Adrenal gland (tissue), 12 donors: Measurements from ENCODE around the gene CHSY3. TPM values are rescaled to one million over a fixed set of nuclear protein-coding genes. Genes with fewer than 3 reads are reported as not detected.
"Not testable (repeated sequence)": the region's sequence is repeated elsewhere in the genome, so short reads cannot be mapped to it uniquely, and the experiment has no call there.

Experiments
- DNase-seq, 7 donors: peaks; one replicate each; pipeline ENCODE4 v3.0.0-alpha.2; 2019 to 2020
- H3K27ac ChIP-seq, 5 donors: fragments of 200-600 bp; sonication (generic) in 4 of 5; 1 replicate in 3 of 5; 2 replicates in 2 of 5; pipeline versions ENCODE4 v1.5.1 to v1.8.0; 2016 to 2020; ENCODE audit warnings: mild to moderate bottlenecking in 1 of 5
- H3K27me3 ChIP-seq: fragments of 200-600 bp; 2 replicates; pipeline ENCODE4 v1.8.0; 2021
- H3K36me3 ChIP-seq, 2 donors: fragments of 200-600 bp; replicated peaks in 1 of 2; 1 replicate in 1 of 2; 2 replicates in 1 of 2; pipeline versions ENCODE4 v1.5.1 to v1.8.0; 2018 to 2022
- H3K4me1 ChIP-seq, 2 donors: fragments of 200-600 bp; replicated peaks in 1 of 2; 1 replicate in 1 of 2; 2 replicates in 1 of 2; pipeline versions ENCODE4 v1.5.1 to v1.8.0; 2018 to 2021
- H3K4me3 ChIP-seq, 4 donors: fragments of 200-600 bp; sonication (generic) in 3 of 4; one replicate each; pipeline ENCODE4 v1.5.1; 2016 to 2018
- H3K9me3 ChIP-seq, 3 donors: fragments of 200-600 bp; sonication (generic) in 1 of 3; replicated peaks in 1 of 3; 1 replicate in 2 of 3; 2 replicates in 1 of 3; pipeline versions ENCODE4 v1.5.1 to v1.8.0; 2016 to 2021
- POLR2A ChIP-seq, 2 donors: fragments of 450-650 bp; IDR thresholded peaks; one replicate each; pipeline ENCODE4 v1.6.1; 2017; ENCODE audit warnings: antibody characterized with exemption in 2 of 2, mild to moderate bottlenecking in 2 of 2, moderate library complexity in 1 of 2
- WGBS, 4 donors: extraction: QIAGEN DNeasy Blood & Tissue Kit in 2 of 4; methylation state at CpG; one replicate each; pipeline versions ENCODE4 v1.1.5 to v1.1.7; 2013 to 2017; 5-methylcytosine and 5-hydroxymethylcytosine counted together
- intact Hi-C, 2 donors: fragments of 100-400 bp; cut with DNase I; formaldehyde crosslinking; loops; one replicate each; pipeline versions ENCODE4 v1.14.1 to v1.15.0; 2022 to 2023
- polyA plus RNA-seq, 3 donors: library from polyadenylated mRNA; stranded (reverse); fragments of 200-250 nt in 2 of 3; fragments of 350-450 nt in 1 of 3; fragmentation: Illumina TruSeq in 1 of 3; extraction: RNeasy Lipid Tissue Mini Kit (QIAGEN cat#74804) in 1 of 3; gene quantifications; one replicate each; pipeline ENCODE4 v1.2.3, GENCODE V29; 2013 to 2014
- total RNA-seq, 9 donors: library from RNA; depleted of rRNA in 4 of 9; stranded (reverse); fragments of >200 nt in 4 of 9; fragments of 120-200 nt in 1 of 9; fragmentation: NEBNext Ultra II Directional in 1 of 9; extraction: Animal tissue kit (Norgen Biotek cat#: 25700) in 1 of 9; gene quantifications; one replicate each; pipeline versions ENCODE4 v1.1.0 to v1.2.4, GENCODE V29; 2013 to 2023
- TF ChIP-seq, protein P1 (sequence below), 6 experiments: fragments of 450-650 bp in 4 of 6; fragments of 200-600 bp in 2 of 6; sonication (generic) in 1 of 6; IDR thresholded peaks; 1 replicate in 5 of 6; 2 replicates in 1 of 6; pipeline versions ENCODE4 v1.5.1 to v1.8.0; 2016 to 2021; ENCODE audit warnings: antibody characterized with exemption in 6 of 6, mild to moderate bottlenecking in 2 of 6, moderate library complexity in 1 of 6
- donor health status: healthy with polysubstance abuse.
- donor health status: Bipolar disorder and iron deficiency.
- donor health status: DM: yes; HTN: yes; CAD: no.
- donor health status: DM: no; HTN: no; CAD: no.
- donor health status: DM: no; HTN: no; CAD: no.
- donor health status: DM: yes; HTN: yes; CAD: no.

CHSY3 gene
- total and polyA plus RNA-seq, 12 donors: 0.08 to 2.5 (median 0.80) TPM

DNA sequence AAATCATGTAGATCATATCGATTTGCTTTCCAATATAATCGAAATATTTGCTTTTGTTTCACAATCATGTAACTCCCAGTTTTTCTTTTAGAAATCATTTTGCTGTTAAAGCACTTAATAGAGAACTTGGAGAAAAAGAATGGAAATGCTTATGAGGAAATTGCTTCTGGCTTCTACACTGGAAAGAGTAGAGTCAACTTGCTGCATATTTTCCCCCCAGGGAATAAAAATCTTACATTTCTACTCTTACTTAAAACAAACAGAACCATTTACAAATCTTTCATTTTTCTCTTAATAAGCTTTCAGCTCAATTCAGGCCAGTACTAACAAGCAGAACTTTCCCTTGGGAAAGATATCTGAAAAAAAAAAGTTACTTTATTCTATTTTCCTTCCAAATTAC lies 312.0 kb downstream of the CHSY3 start:
- Histone ChIP-seq H3K9me3 (no peaks in the 10 kb centered on the region), H3K4me1 (no peaks in the 10 kb centered on the region), H3K27me3 (no peaks in the 10 kb centered on the region), H3K27ac (no peak overlapping the region), H3K4me3 (no peak overlapping the region), H3K36me3 (no peaks in the 10 kb centered on the region)
- 74 to 87% (median 80%) methylated on average over 2 of the region's 2 CpGs for WGBS, 4 donors
- TF ChIP-seq, protein P1, sequence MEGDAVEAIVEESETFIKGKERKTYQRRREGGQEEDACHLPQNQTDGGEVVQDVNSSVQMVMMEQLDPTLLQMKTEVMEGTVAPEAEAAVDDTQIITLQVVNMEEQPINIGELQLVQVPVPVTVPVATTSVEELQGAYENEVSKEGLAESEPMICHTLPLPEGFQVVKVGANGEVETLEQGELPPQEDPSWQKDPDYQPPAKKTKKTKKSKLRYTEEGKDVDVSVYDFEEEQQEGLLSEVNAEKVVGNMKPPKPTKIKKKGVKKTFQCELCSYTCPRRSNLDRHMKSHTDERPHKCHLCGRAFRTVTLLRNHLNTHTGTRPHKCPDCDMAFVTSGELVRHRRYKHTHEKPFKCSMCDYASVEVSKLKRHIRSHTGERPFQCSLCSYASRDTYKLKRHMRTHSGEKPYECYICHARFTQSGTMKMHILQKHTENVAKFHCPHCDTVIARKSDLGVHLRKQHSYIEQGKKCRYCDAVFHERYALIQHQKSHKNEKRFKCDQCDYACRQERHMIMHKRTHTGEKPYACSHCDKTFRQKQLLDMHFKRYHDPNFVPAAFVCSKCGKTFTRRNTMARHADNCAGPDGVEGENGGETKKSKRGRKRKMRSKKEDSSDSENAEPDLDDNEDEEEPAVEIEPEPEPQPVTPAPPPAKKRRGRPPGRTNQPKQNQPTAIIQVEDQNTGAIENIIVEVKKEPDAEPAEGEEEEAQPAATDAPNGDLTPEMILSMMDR (IDR thresholded peaks at IDR 0.05): no peak
- TF ChIP-seq POLR2A (IDR thresholded peaks at IDR 0.05): no peak
- intact Hi-C loops: no loop called here
- DNase-seq: no peak

GRCh38 chr5:130222573-130222972 lies 318.3 kb downstream of the CHSY3 start:
- H3K9me3 ChIP-seq: no peaks in the 10 kb centered on the region
- TF ChIP-seq, protein P1 (IDR thresholded peaks at IDR 0.05): no peak
- no peak for TF ChIP-seq POLR2A (IDR thresholded peaks at IDR 0.05)
- H3K4me1 ChIP-seq: no peaks in the 10 kb centered on the region
- H3K36me3 ChIP-seq: no peaks in the 10 kb centered on the region
- no peak overlapping the region for H3K27ac ChIP-seq
- DNase-seq: no peak
- no peak overlapping the region for H3K4me3 ChIP-seq
- H3K27me3 ChIP-seq: no peaks in the 10 kb centered on the region
- intact Hi-C loops: no loop called here

DNA sequence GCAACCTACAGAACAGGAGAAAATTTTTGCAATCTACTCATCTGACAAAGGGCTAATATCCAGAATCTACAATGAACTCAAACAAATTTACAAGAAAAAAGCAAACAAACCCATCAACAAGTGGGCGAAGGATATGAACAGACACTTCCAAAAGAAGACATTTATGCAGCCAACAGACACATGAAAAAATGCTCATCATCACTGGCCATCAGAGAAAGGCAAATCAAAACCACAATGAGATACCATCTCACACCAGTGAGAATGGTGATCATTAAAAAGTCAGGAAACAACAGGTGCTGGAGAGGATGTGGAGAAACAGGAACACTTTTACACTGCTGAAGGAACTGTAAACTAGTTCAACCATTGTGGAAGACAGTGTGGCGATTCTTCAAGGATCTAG lies 322.3 kb downstream of the CHSY3 start:
- H3K27me3 ChIP-seq, H3K4me3 ChIP-seq, intact Hi-C loops, H3K36me3 ChIP-seq, DNase-seq, H3K4me1 ChIP-seq, H3K9me3 ChIP-seq, H3K27ac ChIP-seq: not testable (repeated sequence)
- 77 to 91% (median 79%) methylated on average over 2 of the region's 2 CpGs for WGBS, 4 donors

DNA sequence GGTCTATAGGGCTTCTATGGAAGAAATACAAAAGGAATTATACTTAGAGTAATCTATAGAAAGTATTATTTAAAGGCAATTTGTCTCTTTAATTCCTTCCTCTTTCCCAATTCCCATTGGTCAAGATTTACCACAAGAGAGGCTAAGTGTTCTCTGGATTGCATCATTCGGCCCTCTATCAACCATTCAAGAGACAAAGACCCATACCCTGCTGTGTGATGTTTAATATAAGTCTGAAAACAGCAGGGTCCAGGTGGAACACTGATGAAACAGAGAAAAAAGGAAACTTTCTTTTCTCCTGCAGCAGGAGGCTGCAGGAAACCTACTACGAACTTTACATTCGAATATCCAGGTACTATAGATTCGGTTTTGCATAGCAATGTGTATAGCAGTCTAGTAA lies 323.4 kb downstream of the CHSY3 start:
- intact Hi-C loops: no loop called here
- no peak for TF ChIP-seq POLR2A (IDR thresholded peaks at IDR 0.05)
- TF ChIP-seq, protein P1 (IDR thresholded peaks at IDR 0.05): no peak
- Histone ChIP-seq H3K27ac (no peak overlapping the region), H3K4me3 (no peak overlapping the region), H3K4me1 (no peaks in the 10 kb centered on the region), H3K9me3 (no peaks in the 10 kb centered on the region), H3K27me3 (no peaks in the 10 kb centered on the region), H3K36me3 (no peaks in the 10 kb centered on the region)
- whole genome bisulfite sequencing, 4 donors: 68 to 86% (median 80%) methylated on average over 4 of the region's 4 CpGs
- no peak for DNase-seq

GRCh38 chr5:130231786-130232185 lies 327.5 kb downstream of the CHSY3 start:
- 59 to 72% (median 62%) methylated on average over 1 of the region's 1 CpG for WGBS, 4 donors
- Histone ChIP-seq H3K9me3 (no peaks in the 10 kb centered on the region), H3K36me3 (no peaks in the 10 kb centered on the region), H3K4me3 (no peak overlapping the region), H3K27ac (no peak overlapping the region), H3K4me1 (no peaks in the 10 kb centered on the region), H3K27me3 (no peaks in the 10 kb centered on the region)
- intact Hi-C loops: no loop called here
- TF ChIP-seq POLR2A (IDR thresholded peaks at IDR 0.05): no peak
- TF ChIP-seq, protein P1 (IDR thresholded peaks at IDR 0.05): no peak
- DNase-seq: no peak
